ENCODE data around the gene TMEM259. TPM values are rescaled to one million over a fixed set of nuclear protein-coding genes. Genes with fewer than 3 reads are reported as not detected.

The TMEM259 gene
- total RNA-seq, 3 donors from 2014 or later = 112 to 156 (median 153) TPM

- H3K9me3 ChIP-seq = no peaks in the 10 kb centered on the region
- intact Hi-C loops (cut with DNase I; ENCODE audit: low total_unique reads) = no loop called here
- H3K36me3 ChIP-seq = no peaks in the 10 kb centered on the region
- no peak overlapping the region for H3K4me3 ChIP-seq
- TF ChIP-seq POLR2A (IDR thresholded peaks at IDR 0.05) (no peak), POLR2AphosphoS5 (IDR thresholded peaks at IDR 0.05) (no peak), CTCF (IDR thresholded peaks at IDR 0.05) (no peak)
- H3K27ac ChIP-seq = no peak overlapping the region
- no peaks in the 10 kb centered on the region for H3K4me1 ChIP-seq
- no peak for DNase-seq (ENCODE audit: low spot score in 2 of 2)
- H3K27me3 ChIP-seq = no peaks in the 10 kb centered on the region
These were observed 58.9 kb downstream of the TMEM259 start for GRCh38 chr19:961866-962620.

GRCh38 chr19:960601-960938 lies 60.4 kb downstream of the TMEM259 start:
- Histone ChIP-seq H3K4me1 (no peaks in the 10 kb centered on the region), H3K27ac (no peak overlapping the region), H3K4me3 (no peak overlapping the region), H3K36me3 (no peaks in the 10 kb centered on the region), H3K9me3 (no peaks in the 10 kb centered on the region), H3K27me3 (no peaks in the 10 kb centered on the region)
- intact Hi-C loops (cut with DNase I; ENCODE audit: low total_unique reads) = no loop called here
- TF ChIP-seq CTCF (IDR thresholded peaks at IDR 0.05) (no peak), POLR2A (IDR thresholded peaks at IDR 0.05) (no peak), POLR2AphosphoS5 (IDR thresholded peaks at IDR 0.05) (no peak)
- no peak for DNase-seq (ENCODE audit: low spot score in 2 of 2)

GRCh38 chr19:960020-960419 lies 60.9 kb downstream of the TMEM259 start:
- intact Hi-C loops (cut with DNase I; ENCODE audit: low total_unique reads) = no loop called here
- no peak for DNase-seq (ENCODE audit: low spot score in 2 of 2)
- no peaks in the 10 kb centered on the region for H3K36me3 ChIP-seq
- no peaks in the 10 kb centered on the region for H3K4me1 ChIP-seq
- H3K4me3 ChIP-seq = no peak overlapping the region
- no peak overlapping the region for H3K27ac ChIP-seq
- H3K27me3 ChIP-seq = no peaks in the 10 kb centered on the region
- no peak for TF ChIP-seq POLR2A (IDR thresholded peaks at IDR 0.05)
- no peak for TF ChIP-seq CTCF (IDR thresholded peaks at IDR 0.05)
- no peak for TF ChIP-seq POLR2AphosphoS5 (IDR thresholded peaks at IDR 0.05)
- H3K9me3 ChIP-seq = no peaks in the 10 kb centered on the region

Other genes with a start within 250 kb of the TMEM259 start
- gene PTBP1, start 223.7 kb downstream of the TMEM259 start, total RNA-seq = 100 to 1,000 TPM in 2 of 3 donors, 10 to 100 TPM in 1; 92.0 to 147 (median 131) TPM
- 1 to 10 TPM in 2 of 3 donors, not detected in 1; 6.9 to 9.1 TPM for gene PLPPR3, start 199.2 kb downstream of the TMEM259 start, total RNA-seq
- under 1 TPM in 1 of 3 donors, not detected in 2; 0.29 TPM for gene AZU1, start 193.3 kb downstream of the TMEM259 start, total RNA-seq
- 1 to 10 TPM in 1 of 3 donors, under 1 TPM in 1, not detected in 1; 0.44 to 1.1 TPM for gene PRTN3, start 180.1 kb downstream of the TMEM259 start, total RNA-seq
- 1 to 10 TPM in 2 of 3 donors, under 1 TPM in 1; 0.98 to 5.0 (median 1.0) TPM for gene ELANE, start 168.8 kb downstream of the TMEM259 start, total RNA-seq
- 1,000 to 10,000 TPM in 1 of 3 donors, 100 to 1,000 TPM in 2; 345 to 6,770 (median 797) TPM for gene CFD, start 161.5 kb downstream of the TMEM259 start, total RNA-seq
- gene MED16, start 127.9 kb downstream of the TMEM259 start, total RNA-seq = 10 to 100 TPM; 14.9 to 33.1 (median 32.8) TPM
- not detected for gene RNU6-9, start 127.6 kb downstream of the TMEM259 start, total RNA-seq
- gene R3HDM4, start 107.9 kb downstream of the TMEM259 start, total RNA-seq = 10 to 100 TPM; 31.8 to 41.6 (median 41.0) TPM
- under 1 TPM in 2 of 3 donors, not detected in 1; 0.15 to 0.33 TPM for gene KISS1R, start 103.8 kb downstream of the TMEM259 start, total RNA-seq
- 10 to 100 TPM in 1 of 3 donors, 1 to 10 TPM in 2; 3.5 to 11.1 (median 4.8) TPM for gene ARID3A, start 95.1 kb downstream of the TMEM259 start, total RNA-seq
- gene WDR18, start 36.8 kb downstream of the TMEM259 start, total RNA-seq = 10 to 100 TPM; 19.2 to 69.2 (median 49.8) TPM
- 1 to 10 TPM in 1 of 3 donors, not detected in 2; 2.6 TPM for gene GRIN3B, start 20.7 kb downstream of the TMEM259 start, total RNA-seq
- gene RNU6-2, start 399 bp upstream of the TMEM259 start, total RNA-seq = not detected
- gene CNN2, start 5.5 kb upstream of the TMEM259 start, total RNA-seq = 10 to 100 TPM; 70.4 to 74.1 (median 70.7) TPM
- 10 to 100 TPM in 2 of 3 donors, 1 to 10 TPM in 1; 8.0 to 31.8 (median 26.5) TPM for gene ABCA7, start 19.0 kb upstream of the TMEM259 start, total RNA-seq
- gene ARHGAP45, start 46.0 kb upstream of the TMEM259 start, total RNA-seq = 10 to 100 TPM; 18.7 to 43.2 (median 23.9) TPM
- gene POLR2E, start 74.3 kb upstream of the TMEM259 start, total RNA-seq = 100 to 1,000 TPM in 1 of 3 donors, 10 to 100 TPM in 2; 65.9 to 175 (median 89.1) TPM
- 1,000 to 10,000 TPM in 1 of 3 donors, 100 to 1,000 TPM in 2; 357 to 1,796 (median 492) TPM for gene GPX4, start 82.9 kb upstream of the TMEM259 start, total RNA-seq
- 10 to 100 TPM; 15.4 to 63.3 (median 43.9) TPM for gene SBNO2, start 153.1 kb upstream of the TMEM259 start, total RNA-seq
- gene STK11, start 184.7 kb upstream of the TMEM259 start, total RNA-seq = 10 to 100 TPM; 32.8 to 55.0 (median 52.1) TPM
- gene CBARP, start 216.9 kb upstream of the TMEM259 start, total RNA-seq = 1 to 10 TPM in 1 of 3 donors, under 1 TPM in 1, not detected in 1; 0.98 to 4.8 TPM
- 10 to 100 TPM; 47.6 to 64.9 (median 61.3) TPM for gene ATP5F1D, start 220.6 kb upstream of the TMEM259 start, total RNA-seq
- 10 to 100 TPM; 13.8 to 28.5 (median 22.4) TPM for gene MIDN, start 227.5 kb upstream of the TMEM259 start, total RNA-seq
- gene CIRBP, start 248.2 kb upstream of the TMEM259 start, total RNA-seq = 100 to 1,000 TPM; 458 to 758 (median 656) TPM